PC-9 (cell line): ENCODE results near the gene CEBPA. TPM values are rescaled to one million over a fixed set of nuclear protein-coding genes. Genes with fewer than 3 reads are reported as not detected.

ENCODE experiments used
- BruUV-seq: library from RNA; stranded (reverse); fragments of 400-500 nt; replicated peaks from 2 replicates; lab custom pipeline; 2021; lab: Mats Ljungman, UMichigan
- CTCF ChIA-PET: fragments of 300-600 bp; sonication (Branson Sonifier 250); formaldehyde crosslinking; loops from one replicate; lab custom pipeline; 2022; ENCODE audit warnings: antibody characterized with exemption; lab: Charles Lee
- POLR2A ChIA-PET: fragments of 300-600 bp; sonication (Branson Sonifier 250); formaldehyde crosslinking; loops from one replicate; lab custom pipeline; 2022; ENCODE audit warnings: antibody characterized with exemption; ENCODE audit not compliant: unreplicated experiment; lab: Charles Lee
- DNase-seq, 2 experiments: peaks; one replicate each; pipeline versions ENCODE4 v3.0.0 to v3.0.0-alpha.2; 2015 to 2022; ENCODE audit warnings: mixed read lengths in 1 of 2
- H2AFZ ChIP-seq: fragments of 200-600 bp; sonication (generic); 2 replicates; pipeline ENCODE4 v1.8.1; 2017; ENCODE audit warnings: antibody characterized with exemption
- H3F3A ChIP-seq: fragments of 200-600 bp; sonication (generic); 2 replicates; pipeline ENCODE4 v1.8.1; 2017; ENCODE audit warnings: antibody characterized with exemption, mild to moderate bottlenecking, low read depth; ENCODE audit not compliant: insufficient read depth
- H3K27ac ChIP-seq: fragments of 200-600 bp; sonication (generic); 2 replicates; pipeline ENCODE4 v1.6.1; 2016; ENCODE audit warnings: mixed run types
- H3K27me3 ChIP-seq: fragments of 200-600 bp; sonication (generic); 2 replicates; pipeline ENCODE4 v1.6.1; 2016; ENCODE audit warnings: low read depth, mixed run types; ENCODE audit not compliant: insufficient read depth
- H3K36me3 ChIP-seq: fragments of 200-600 bp; sonication (generic); 2 replicates; pipeline ENCODE4 v1.6.1; 2016; ENCODE audit warnings: low read depth, mixed run types
- H3K4me1 ChIP-seq: fragments of 200-600 bp; sonication (generic); replicated peaks from 2 replicates; pipeline ENCODE4 v1.6.1; 2016; ENCODE audit warnings: mixed run types; ENCODE audit not compliant: insufficient read depth
- H3K4me2 ChIP-seq: fragments of 200-600 bp; sonication (generic); 2 replicates; pipeline ENCODE4 v1.6.1; 2017; ENCODE audit warnings: mixed run types
- H3K4me3 ChIP-seq: fragments of 200-600 bp; sonication (generic); 2 replicates; pipeline ENCODE4 v1.6.1; 2016; ENCODE audit warnings: mixed run types
- H3K79me2 ChIP-seq: fragments of 200-600 bp; sonication (generic); 2 replicates; pipeline ENCODE4 v1.6.1; 2017; ENCODE audit warnings: low read depth, mixed run types
- H3K9me2 ChIP-seq: fragments of 200-600 bp; sonication (generic); 2 replicates; pipeline ENCODE4 v1.8.1; 2017; ENCODE audit warnings: mild to moderate bottlenecking; ENCODE audit not compliant: insufficient read depth
- H3K9me3 ChIP-seq: fragments of 200-600 bp; sonication (generic); 2 replicates; pipeline ENCODE4 v1.8.1; 2016; ENCODE audit warnings: low read depth; ENCODE audit not compliant: insufficient read depth
- H4K20me1 ChIP-seq: fragments of 200-600 bp; sonication (generic); 2 replicates; pipeline ENCODE4 v1.8.1; 2017; ENCODE audit not compliant: insufficient read depth
- EZH2 ChIP-seq: fragments of 200-600 bp; sonication (generic); IDR thresholded peaks from 2 replicates; pipeline ENCODE4 v1.8.0; 2017; ENCODE audit warnings: antibody characterized with exemption, low read depth
- intact Hi-C: fragments of 100-400 bp; cut with micrococcal nuclease; formaldehyde crosslinking; loops from one replicate; pipeline ENCODE4 v1.10.0; 2022; ENCODE audit not compliant: unreplicated experiment
- total RNA-seq: library from RNA; stranded (reverse); gene quantifications from 2 replicates; pipeline ENCODE4 v1.2.3, GENCODE V29; 2021
- TF ChIP-seq, protein P1 (sequence below): fragments of 200-600 bp; sonication (generic); conservative IDR thresholded peaks from 2 replicates; pipeline ENCODE4 v1.6.1; 2017; ENCODE audit warnings: mixed run types, antibody characterized with exemption, mild to moderate bottlenecking, moderate library complexity

Gene CEBPA
- total RNA-seq, 1 experiment from 2014 or later: 8.9 TPM

DNA sequence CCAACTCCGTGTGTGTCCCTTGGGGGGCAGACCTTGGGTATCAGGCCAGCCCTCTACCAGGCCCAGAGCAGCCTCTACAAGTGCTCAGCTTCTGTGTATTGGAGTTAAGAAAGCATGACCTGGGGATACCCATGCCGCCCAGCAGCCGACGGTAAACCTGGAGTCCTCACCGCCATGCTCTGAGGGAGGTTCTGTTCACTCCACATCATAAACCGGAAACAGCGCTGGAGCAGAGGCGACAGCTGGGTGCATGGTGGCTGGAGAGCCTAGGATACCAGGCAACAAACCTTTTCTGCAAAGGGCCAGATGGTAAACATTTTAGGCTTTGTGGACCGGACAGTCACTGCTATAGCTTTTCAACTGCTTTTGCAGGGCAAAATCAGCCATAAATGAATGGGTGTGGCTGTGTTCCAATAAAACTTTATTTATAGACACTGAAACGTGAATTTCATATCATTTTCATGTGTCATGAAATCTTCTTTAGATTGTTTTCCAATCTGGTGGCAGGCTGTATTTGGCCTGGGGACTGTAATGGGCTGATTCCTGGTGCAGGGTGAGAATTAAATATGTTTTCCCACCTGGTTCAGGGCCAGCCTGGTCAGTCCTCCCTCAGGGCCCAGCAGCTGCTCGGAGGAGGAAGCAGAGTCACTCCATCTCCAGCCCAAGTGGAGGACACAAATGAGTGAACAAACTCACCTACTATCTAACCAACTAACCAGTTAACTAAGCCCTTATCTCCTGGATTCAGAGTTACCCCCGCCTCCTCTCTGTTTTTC is 30.9 kb downstream of the CEBPA start:
- ChIA-PET CTCF (no interaction called here), POLR2A (no interaction called here)
- Histone ChIP-seq H3K9me3 (no peaks in the 10 kb centered on the region), H3K79me2 (no peaks in the 10 kb centered on the region), H2AFZ (no peak overlapping the region), H3K27ac (no peak overlapping the region), H3K4me2 (no peak overlapping the region), H3K4me1 (peaks cover 12% of the 10 kb centered on the region), H3K4me3 (no peak overlapping the region), H3K27me3 (no peaks in the 10 kb centered on the region; the same call in 1 of the 2 replicates), H3K9me2 (no peaks in the 10 kb centered on the region), H3K36me3 (no peaks in the 10 kb centered on the region), H4K20me1 (no peaks in the 10 kb centered on the region), H3F3A (no peaks in the 10 kb centered on the region)
- TF ChIP-seq EZH2: no peak
- TF ChIP-seq, protein P1, sequence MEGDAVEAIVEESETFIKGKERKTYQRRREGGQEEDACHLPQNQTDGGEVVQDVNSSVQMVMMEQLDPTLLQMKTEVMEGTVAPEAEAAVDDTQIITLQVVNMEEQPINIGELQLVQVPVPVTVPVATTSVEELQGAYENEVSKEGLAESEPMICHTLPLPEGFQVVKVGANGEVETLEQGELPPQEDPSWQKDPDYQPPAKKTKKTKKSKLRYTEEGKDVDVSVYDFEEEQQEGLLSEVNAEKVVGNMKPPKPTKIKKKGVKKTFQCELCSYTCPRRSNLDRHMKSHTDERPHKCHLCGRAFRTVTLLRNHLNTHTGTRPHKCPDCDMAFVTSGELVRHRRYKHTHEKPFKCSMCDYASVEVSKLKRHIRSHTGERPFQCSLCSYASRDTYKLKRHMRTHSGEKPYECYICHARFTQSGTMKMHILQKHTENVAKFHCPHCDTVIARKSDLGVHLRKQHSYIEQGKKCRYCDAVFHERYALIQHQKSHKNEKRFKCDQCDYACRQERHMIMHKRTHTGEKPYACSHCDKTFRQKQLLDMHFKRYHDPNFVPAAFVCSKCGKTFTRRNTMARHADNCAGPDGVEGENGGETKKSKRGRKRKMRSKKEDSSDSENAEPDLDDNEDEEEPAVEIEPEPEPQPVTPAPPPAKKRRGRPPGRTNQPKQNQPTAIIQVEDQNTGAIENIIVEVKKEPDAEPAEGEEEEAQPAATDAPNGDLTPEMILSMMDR: no peak
- intact Hi-C loops: no loop called here
- no TSS peak for BruUV-seq
- no peak for DNase-seq

GRCh38 chr19:33270769-33271168 is 31.6 kb downstream of the CEBPA start:
- no peak overlapping the region for H3K4me2 ChIP-seq
- H3K4me1 ChIP-seq: peaks cover 12% of the 10 kb centered on the region
- no peaks in the 10 kb centered on the region for H3K9me3 ChIP-seq
- H3K9me2 ChIP-seq: no peaks in the 10 kb centered on the region
- CTCF ChIA-PET: no interaction called here
- H3K79me2 ChIP-seq: no peaks in the 10 kb centered on the region
- H3F3A ChIP-seq: no peaks in the 10 kb centered on the region
- no peaks in the 10 kb centered on the region; the same call in 1 of the 2 replicates for H3K27me3 ChIP-seq
- intact Hi-C loops: no loop called here
- no peak for TF ChIP-seq EZH2
- TF ChIP-seq, protein P1: no peak
- H3K27ac ChIP-seq: no peak overlapping the region
- DNase-seq: no peak
- no peaks in the 10 kb centered on the region for H3K36me3 ChIP-seq
- no peak overlapping the region for H2AFZ ChIP-seq
- H4K20me1 ChIP-seq: no peaks in the 10 kb centered on the region
- POLR2A ChIA-PET: no interaction called here
- no peak overlapping the region for H3K4me3 ChIP-seq
- no TSS peak for BruUV-seq

DNA sequence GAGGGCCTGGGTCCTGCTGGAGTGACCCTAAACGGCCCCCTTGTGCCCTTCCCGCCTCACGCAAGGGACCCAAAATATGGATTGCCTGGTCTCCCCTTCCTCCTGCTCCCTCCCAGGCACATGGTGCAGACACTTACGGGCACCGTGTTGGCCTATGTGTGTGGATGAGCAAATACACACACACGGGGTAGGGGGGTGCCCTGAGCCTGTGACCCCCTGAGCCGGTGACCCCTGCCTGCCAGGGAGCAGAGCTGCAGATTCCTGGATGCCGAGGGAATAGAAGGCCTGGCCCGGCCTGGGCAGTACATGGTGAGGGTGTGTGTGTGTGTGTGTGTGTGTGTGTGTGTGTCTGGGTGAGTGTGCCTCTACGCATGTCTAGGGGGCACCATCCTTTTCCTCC is 33.3 kb downstream of the CEBPA start:
- no peak overlapping the region for H3K4me3 ChIP-seq
- H3K36me3 ChIP-seq: no peaks in the 10 kb centered on the region
- TF ChIP-seq, protein P1: no peak
- TF ChIP-seq EZH2: no peak
- CTCF ChIA-PET: no interaction called here
- no peaks in the 10 kb centered on the region; the same call in 1 of the 2 replicates for H3K27me3 ChIP-seq
- no peak overlapping the region for H3K4me2 ChIP-seq
- no peaks in the 10 kb centered on the region for H4K20me1 ChIP-seq
- no peaks in the 10 kb centered on the region for H3F3A ChIP-seq
- no peak for DNase-seq
- H3K4me1 ChIP-seq: peaks cover 3% of the 10 kb centered on the region
- no peak overlapping the region for H2AFZ ChIP-seq
- no TSS peak for BruUV-seq
- no peaks in the 10 kb centered on the region for H3K9me2 ChIP-seq
- H3K79me2 ChIP-seq: no peaks in the 10 kb centered on the region
- H3K27ac ChIP-seq: no peak overlapping the region
- intact Hi-C loops: no loop called here
- H3K9me3 ChIP-seq: no peaks in the 10 kb centered on the region
- POLR2A ChIA-PET: no interaction called here
